ENCODE data around the gene TMEM178A. TPM values are rescaled to one million over a fixed set of nuclear protein-coding genes. Genes with fewer than 3 reads are reported as not detected.

The TMEM178A gene
- total RNA-seq, 1 donor from 2014 or later: 1.9 TPM

DNA sequence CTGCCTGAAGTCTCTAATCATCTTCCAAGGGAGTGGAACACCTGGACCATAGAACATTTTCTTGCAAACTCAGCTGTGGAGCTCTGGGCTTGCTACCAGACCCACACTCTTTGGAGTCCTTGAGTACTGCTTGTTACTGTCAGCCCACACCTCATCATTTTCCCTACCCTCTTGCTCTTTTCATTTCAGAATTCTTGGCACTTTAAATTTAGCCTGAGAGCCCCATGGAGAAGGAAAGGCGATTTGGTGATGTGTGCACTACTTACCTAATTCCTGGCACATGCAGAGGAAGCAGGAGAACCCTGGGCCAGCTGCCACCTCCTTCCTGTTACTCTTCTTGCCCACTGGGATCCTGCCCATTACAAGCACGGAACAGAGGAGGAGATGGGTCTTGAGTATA lies 31.7 kb downstream of the TMEM178A start:
- peak; percentile 79 for ATAC-seq (ENCODE audit: poor library complexity)
- peak; percentile 56 for DNase-seq
- intact Hi-C loops (cut with DNase I): loop anchor here (5.0 to 10.0 kb wide), 3 partner anchors 105 to 323 kb away; no protein-coding TSS in a partner anchor

DNA sequence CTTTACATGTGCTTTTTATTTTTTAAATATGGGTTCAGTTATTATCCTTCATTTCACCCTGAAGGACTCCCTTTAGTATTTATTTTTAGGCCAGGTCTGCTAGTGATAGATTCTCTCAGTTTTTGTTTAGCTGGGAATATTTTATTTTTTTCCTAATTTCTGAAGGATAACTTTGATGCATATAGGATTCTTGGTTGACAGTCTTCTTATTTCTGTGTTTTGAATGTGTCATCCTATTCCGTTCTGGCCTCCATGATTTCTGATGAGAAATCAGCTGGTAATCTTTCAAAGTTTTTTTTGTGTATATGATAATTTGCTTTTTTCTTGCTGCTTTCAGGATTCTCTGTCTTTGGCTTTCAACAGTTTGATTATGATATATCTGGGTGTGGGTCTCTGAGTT lies 35.4 kb downstream of the TMEM178A start:
- no peak for ATAC-seq (ENCODE audit: poor library complexity)
- DNase-seq: no peak
- intact Hi-C loops (cut with DNase I): no loop called here

DNA sequence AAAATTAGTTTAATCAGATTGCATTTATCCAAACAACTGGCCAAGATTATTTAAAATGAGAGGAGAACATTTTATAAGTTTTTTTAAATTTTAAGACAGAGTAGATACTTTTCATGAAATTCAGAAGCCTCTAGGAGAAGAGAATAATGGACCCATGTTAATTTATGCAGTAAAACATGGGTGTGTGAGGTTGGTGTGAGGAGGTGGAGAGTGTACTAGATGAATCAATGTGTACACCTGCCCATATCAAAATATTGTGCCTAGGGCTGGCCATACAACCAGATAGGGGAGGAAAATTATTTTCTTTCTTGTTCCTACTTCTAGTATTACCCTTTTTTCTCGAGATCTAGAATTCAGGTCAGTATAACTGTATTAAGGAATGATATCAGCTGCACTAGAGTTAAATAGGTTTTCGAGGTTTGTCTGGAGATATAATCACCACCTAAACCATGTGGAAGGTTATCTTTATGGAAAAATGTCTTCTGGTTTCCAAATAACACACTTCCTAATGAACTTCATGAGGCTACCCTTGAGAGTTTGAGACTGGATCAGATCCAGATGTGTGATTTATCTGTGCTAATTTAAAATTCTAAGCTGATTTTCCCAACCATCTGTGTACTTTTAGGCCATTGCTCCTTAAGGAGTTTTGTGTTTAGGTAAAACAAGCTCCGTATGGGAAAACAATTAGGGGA lies 37.6 kb downstream of the TMEM178A start:
- intact Hi-C loops (cut with DNase I): no loop called here
- no peak for ATAC-seq (ENCODE audit: poor library complexity)
- no peak for DNase-seq

DNA sequence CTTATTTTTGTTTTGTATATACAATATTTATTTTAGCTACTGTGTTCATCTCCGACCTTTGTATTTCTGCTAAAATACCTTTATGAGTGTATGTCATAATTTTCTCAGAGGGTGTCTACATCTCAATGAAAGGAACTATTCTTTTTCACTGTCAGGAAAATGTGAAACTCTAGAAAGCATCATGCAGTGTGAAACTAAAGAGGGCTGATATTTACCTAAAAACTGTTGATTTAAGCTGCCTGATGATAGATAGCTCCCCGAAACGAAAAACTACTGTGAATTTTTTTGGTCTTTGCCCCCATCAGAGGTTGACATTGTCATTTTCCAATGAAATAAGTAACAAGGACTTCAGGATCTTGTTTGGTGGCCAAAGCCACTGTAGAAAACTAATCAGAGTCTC lies 38.8 kb downstream of the TMEM178A start:
- ATAC-seq (ENCODE audit: poor library complexity) (no peak), DNase-seq (no peak)
- intact Hi-C loops (cut with DNase I): no loop called here

DNA sequence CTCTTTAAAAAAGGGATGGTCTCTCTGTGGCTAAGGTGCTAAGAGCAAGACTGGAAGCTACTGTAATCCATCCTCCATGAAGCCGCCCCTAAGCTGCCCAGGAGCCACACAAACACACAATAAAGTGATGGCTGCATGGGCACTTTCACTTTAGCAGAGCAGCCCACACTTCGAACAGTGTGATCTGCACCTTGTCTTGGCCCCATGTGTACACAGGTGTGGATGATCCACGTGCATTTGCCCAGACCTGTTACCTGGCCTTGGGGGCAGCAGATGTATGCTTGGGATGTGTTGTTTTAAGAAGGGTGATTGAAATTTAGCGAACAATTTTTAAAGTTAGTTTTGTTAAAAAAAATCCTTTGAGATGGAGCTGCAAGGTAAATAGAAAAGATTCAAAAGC lies 39.9 kb downstream of the TMEM178A start:
- no peak for DNase-seq
- intact Hi-C loops (cut with DNase I): no loop called here
- no peak for ATAC-seq (ENCODE audit: poor library complexity)

DNA sequence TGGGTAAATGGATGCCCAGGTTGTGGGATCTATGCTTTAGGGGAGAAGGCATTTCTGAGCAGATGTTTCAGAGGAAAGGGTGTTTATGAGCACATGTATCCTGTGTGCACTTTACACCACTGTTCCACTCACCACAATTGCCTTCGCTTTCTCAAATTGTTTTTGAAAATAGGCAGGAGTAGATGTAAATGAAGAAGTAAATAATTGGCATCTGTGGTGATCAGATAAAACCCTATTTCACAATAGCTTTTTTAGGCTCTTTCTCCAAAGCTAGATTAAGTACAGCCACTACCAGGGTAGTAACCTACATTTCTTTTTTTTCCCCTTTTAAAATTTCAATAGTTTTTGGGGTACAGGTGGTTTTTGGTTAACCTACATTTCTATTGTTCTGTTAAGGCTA lies 40.6 kb downstream of the TMEM178A start:
- intact Hi-C loops (cut with DNase I): no loop called here
- no peak for ATAC-seq (ENCODE audit: poor library complexity)
- no peak for DNase-seq

DNA sequence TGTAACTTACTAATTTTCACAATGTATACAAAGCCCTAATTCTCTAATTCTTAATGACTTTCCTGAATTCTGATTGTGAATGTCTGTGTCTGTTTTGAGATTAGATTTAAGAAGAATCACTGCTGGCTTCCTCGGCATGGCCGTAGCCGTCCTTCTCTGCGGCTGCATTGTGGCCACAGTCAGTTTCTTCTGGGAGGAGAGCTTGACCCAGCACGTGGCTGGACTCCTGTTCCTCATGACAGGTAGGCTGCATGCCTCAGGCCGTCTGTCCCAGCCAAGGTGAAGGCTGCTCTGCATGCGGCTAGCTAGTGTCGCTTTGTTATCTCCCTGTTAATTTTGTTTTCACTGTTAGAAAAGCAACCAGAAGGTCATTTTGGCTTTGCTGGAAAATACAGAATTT lies 41.2 kb downstream of the TMEM178A start:
- DNase-seq (no peak), ATAC-seq (ENCODE audit: poor library complexity) (no peak)
- intact Hi-C loops (cut with DNase I): no loop called here

DNA sequence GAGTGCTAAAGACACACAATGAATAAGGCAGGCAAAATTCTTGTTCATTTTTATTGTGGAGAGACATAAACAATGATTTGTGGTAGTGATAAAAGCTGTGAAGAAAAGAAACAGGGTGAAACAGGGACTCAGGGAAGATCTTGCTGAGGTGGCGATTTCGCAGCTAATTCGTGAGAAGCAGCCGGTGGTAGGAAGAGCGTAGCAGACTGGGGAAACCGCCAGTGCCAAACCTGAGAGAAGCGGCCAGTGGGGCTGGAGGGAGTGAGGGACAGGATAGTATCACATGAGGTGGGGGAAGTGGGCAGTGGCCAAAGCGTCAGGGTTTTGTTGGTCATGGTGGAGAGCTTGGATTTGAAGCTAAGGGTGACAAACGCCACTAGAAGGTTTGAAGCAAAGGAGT lies 42.3 kb downstream of the TMEM178A start:
- intact Hi-C loops (cut with DNase I): no loop called here
- DNase-seq: no peak
- ATAC-seq (ENCODE audit: poor library complexity): no peak

DNA sequence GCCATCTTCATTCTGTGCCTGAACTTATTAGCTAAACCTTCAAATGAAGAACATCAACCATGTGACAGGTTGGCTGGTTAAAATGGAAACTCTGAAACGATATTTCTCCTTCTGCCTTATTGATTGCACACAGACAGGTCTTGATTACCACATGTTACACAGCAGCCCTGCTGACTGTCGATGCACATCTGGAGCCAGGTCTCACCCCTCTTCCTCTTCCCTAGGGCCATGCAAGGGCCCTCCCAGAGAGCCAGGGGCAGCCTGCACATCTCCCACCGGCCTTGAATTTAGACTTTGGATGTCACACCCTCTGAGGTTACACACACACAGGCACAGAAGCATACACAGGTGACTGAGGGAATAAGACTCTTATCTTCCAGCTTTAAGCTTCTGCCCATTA lies 45.1 kb downstream of the TMEM178A start:
- ATAC-seq (ENCODE audit: poor library complexity) (no peak), DNase-seq (no peak)

DNA sequence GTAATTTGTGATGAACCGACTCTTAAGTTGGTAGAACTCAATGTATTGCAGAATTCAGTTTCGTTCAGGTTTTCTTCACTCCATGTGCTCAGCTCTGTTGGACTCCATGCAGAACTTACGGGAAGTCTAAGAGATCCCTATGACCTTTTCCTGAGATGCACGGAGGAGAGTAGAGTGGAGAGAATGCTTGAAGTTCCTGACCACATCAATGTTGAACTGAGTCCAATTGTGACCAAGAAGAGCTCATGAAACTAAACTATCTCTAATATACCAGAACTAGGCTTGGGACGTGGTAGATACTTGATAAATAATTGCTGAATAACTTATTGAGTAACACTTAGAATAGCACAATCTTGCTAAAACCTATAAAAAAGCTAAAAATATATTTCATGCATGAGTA lies 47.2 kb downstream of the TMEM178A start:
- no peak for DNase-seq
- intact Hi-C loops (cut with DNase I): no loop called here
- no peak for ATAC-seq (ENCODE audit: poor library complexity)

More for the DNA sequence above, 45.1 kb downstream of the TMEM178A start:
- intact Hi-C loops (cut with DNase I): no loop called here

DNA sequence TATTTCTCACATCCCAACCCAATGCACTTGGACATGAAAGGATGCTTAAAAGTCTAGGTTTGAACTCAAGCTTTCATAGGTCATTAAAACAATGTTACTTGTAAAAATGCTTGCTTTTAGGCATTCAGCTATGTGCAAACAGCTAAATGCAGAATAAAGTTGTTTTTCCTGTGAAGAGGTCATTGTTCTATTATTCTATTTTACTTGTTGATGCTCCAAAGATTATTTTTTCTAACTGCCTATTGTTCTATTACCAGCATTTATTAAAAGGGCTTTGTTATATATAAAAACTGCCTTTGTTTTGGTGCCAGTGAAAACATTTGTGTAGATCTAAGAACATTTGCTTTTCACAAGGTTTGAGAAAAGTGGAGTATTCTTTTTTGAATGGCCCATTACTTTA lies 49.4 kb downstream of the TMEM178A start:
- DNase-seq (no peak), ATAC-seq (ENCODE audit: poor library complexity) (no peak)
- intact Hi-C loops (cut with DNase I): no loop called here

DNA sequence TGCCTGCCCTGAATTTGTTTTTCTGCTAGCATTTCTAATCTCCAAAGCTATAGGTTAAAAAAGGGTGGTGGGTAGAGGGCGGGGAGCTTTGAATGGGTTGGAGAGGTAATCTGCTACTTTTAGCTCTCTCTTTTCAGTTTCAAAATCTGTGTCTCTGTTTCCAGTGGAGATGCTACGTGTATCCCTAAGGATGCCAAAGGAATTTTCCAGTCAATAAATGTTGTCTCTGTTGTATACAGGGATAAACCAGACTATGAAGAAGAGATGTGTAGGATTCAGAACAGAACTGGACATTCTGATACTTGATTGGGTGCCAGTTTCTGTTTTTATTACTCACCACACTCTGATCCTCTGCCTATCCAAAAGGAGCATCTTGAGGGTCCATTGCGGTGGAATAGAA lies 50.1 kb downstream of the TMEM178A start:
- DNase-seq: no peak
- ATAC-seq (ENCODE audit: poor library complexity): no peak
- intact Hi-C loops (cut with DNase I): no loop called here

DNA sequence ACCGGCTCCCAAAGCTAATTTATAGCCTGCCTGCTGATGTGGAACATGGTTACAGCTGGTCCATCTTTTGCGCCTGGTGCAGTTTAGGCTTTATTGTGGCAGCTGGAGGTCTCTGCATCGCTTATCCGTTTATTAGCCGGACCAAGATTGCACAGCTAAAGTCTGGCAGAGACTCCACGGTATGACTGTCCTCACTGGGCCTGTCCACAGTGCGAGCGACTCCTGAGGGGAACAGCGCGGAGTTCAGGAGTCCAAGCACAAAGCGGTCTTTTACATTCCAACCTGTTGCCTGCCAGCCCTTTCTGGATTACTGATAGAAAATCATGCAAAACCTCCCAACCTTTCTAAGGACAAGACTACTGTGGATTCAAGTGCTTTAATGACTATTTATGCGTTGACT lies 51.4 kb downstream of the TMEM178A start:
- ATAC-seq (ENCODE audit: poor library complexity): no peak
- no peak for DNase-seq
- intact Hi-C loops (cut with DNase I): no loop called here

DNA sequence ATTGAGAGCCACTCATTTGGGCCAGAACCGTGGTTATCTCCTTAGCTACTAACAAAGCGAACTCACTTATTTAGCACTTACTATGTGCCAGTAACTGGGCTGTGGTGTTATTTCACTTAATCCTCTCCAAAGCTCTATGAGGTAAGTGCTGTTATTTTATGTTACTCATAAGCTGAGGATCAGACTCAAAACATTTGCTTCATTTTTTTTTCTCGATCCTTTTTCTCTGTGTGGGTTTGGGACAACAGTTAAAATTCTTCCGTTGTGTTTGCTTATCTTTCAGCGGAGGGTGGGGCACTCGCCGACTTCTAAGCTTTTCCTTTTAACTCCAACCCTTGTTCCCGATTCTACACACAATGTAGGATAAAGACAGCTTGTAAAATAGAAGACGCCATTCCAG lies 52.8 kb downstream of the TMEM178A start:
- ATAC-seq (ENCODE audit: poor library complexity) (no peak), DNase-seq (no peak)
- intact Hi-C loops (cut with DNase I): no loop called here

DNA sequence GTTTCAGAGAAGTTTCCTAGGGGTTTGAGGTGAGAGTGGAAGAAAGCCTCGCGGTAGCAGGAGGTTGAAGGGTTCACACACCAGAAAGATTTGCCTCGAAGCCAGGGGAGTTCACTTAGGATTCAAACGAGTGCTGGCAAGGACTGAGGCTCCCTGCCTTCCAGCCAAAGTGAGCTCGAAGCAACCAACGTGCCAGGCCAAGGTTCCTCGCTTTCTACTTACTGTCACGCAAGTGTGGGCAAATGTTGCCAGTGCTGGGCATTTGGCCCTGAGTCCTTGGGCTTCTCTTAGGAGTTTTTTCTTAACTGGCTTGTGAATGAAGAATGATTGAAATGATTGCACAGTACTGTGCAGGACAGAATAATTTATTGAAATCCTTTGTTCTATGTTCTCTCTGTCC lies 53.6 kb downstream of the TMEM178A start:
- intact Hi-C loops (cut with DNase I): no loop called here
- DNase-seq: peak; percentile 42

DNA sequence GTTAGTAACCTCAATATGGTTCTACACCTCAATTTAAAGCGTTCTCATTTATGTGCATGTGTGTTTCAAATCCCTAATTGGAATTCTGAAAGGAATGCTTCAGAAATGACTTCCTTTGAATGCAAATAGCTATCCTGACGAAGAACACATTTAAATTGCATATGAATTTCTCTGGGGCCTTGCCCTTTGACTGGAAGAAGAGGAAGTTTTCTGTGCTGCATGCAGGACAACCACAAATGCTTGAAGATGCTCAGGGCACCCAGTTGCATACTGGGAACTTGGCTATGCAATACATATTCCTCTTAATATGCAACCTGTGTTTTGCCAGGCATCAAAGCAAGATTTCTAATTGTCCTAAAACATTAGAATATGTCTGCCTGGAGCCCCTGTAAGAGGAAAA lies 55.3 kb downstream of the TMEM178A start:
- no peak for ATAC-seq (ENCODE audit: poor library complexity)
- no peak for DNase-seq
- intact Hi-C loops (cut with DNase I): no loop called here

More for the DNA sequence above, 53.6 kb downstream of the TMEM178A start:
- ATAC-seq (ENCODE audit: poor library complexity): no peak

DNA sequence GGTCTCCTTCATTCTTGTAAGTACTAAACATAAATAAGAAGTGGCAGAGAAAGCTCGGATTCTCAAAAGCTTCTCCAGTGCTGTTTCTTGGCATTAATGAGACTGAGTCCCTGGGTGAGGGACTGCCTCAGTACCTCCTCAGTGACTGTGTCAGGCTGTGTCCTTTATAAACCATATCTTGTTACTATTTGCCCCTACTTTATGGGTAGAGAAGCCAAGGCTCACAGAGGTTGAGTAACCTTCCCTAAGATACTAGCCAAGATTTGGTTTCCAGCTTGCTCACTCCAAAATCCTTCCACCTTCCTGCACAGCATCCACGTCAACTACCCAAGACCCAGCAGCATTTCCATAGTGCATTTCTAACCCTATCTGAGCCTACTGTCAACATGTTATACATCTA lies 57.8 kb downstream of the TMEM178A start:
- intact Hi-C loops (cut with DNase I): no loop called here
- ATAC-seq (ENCODE audit: poor library complexity): peak; percentile 40
- no peak for DNase-seq

DNA sequence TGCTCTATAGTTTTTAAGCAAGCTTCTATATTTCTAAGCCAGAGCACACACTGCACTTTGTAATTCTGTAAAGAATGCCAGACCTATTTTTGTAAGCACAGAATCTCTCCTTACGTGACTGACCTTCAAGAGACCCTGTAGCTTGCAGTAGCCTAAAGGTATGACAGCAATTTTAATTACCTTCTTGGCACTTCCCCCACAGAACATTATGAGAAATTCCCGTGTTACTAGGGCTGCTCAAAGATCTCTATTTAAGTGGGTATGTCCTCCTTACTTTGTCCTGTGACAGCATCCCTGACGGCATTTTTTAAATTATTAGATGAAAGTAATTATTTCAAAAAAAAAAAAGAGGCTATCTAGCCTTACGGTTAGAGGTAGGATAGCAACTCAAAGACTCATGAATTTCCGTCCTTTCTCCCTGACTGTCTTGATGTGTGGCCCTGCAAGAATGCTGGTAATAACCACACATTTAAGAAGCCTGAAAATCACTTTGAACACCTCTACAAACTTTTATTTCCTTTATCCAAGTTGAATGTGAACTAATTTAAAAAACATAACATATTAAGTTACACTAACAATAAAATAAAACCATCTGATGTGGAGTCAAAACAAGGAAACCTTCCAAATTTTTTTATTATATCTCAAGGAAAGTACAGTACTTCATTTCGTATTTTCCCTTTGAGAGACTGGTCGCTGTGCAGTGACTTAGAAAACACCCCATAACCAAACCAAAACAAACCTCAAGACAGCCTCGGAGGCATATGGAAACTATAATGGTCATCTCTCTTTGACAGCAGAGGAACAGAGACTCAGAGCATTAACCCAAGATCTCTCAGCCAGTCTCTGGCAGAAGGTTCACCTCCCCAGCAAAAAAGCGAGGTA lies 58.5 kb downstream of the TMEM178A start:
- ATAC-seq (ENCODE audit: poor library complexity): peak; percentile 74

DNA sequence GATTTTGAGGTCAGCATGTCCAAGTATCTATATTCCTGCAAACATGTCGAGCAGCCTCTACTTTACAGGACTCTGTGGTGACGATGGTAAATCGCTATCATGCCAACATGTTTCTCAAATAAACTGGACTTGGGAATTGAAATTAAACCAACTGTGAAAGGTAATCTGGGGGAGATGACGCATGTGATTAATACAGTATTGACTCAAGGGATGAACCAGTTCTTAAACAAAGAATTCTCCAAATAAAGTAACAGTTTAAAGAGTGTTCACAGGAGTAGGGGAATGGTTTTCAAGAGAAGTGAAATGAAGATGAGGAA lies 59.1 kb downstream of the TMEM178A start:
- DNase-seq (no peak), ATAC-seq (ENCODE audit: poor library complexity) (no peak)
- intact Hi-C loops (cut with DNase I): no loop called here

More for the DNA sequence above, 58.5 kb downstream of the TMEM178A start:
- no peak for DNase-seq
- intact Hi-C loops (cut with DNase I): no loop called here

DNA sequence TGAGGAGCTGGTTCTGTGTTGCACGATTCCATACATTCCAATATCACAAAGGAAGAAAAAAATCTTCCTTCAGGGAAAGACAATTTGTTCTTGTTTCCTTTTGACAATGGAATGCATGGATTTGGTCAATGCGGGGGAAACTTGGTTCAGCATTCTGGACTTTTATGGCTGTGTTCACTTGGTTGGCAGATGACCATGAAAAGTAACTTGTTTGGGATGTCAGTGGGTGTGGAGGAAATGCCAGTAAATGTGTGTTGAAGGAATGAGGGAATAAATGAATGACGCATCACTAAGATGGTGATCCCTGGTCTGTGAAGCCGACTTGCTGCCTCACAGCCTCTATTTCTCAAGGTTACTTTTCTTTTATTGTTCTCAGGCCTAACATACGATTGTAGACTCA lies 59.7 kb downstream of the TMEM178A start:
- no peak for ATAC-seq (ENCODE audit: poor library complexity)
- DNase-seq: no peak
- intact Hi-C loops (cut with DNase I): no loop called here
